Islet precursor cell (in vitro differentiated cells): Measurements from ENCODE around the gene ABCC5.
A peak's percentile ranks its signal among the peaks of the same experiment; 100 is the strongest.

Source experiments
- DNase-seq: peaks from one replicate; pipeline ENCODE4 v3.0.0-alpha.2; 2018

The ABCC5 gene

GRCh38 chr3:183968666-183969245, 48.9 kb downstream of the ABCC5 start:
- DNase-seq, result no peak

GRCh38 chr3:183967693-183968092, 50.0 kb downstream of the ABCC5 start:
- DNase-seq, result peak; percentile 84

GRCh38 chr3:183966361-183966791, 51.3 kb downstream of the ABCC5 start:
- peak; percentile 93 for DNase-seq

- DNase-seq, result no peak
Observed at GRCh38 chr3:183962807-183963206, 54.9 kb downstream of the ABCC5 start.

GRCh38 chr3:183959214-183959613, 58.5 kb downstream of the ABCC5 start:
- DNase-seq, result no peak

GRCh38 chr3:183958775-183959174, 58.9 kb downstream of the ABCC5 start:
- no peak for DNase-seq

GRCh38 chr3:183958226-183958625, 59.5 kb downstream of the ABCC5 start:
- no peak for DNase-seq

- no peak for DNase-seq
Observed at GRCh38 chr3:183954875-183955274, 62.8 kb downstream of the ABCC5 start.

- DNase-seq, result no peak
Observed at GRCh38 chr3:183953471-183954070, 64.1 kb downstream of the ABCC5 start.

GRCh38 chr3:183951459-183951858, 66.2 kb downstream of the ABCC5 start:
- DNase-seq, result no peak

- DNase-seq, result no peak
Observed at GRCh38 chr3:183949690-183950089, 68.0 kb downstream of the ABCC5 start.

- DNase-seq, result no peak
Observed at GRCh38 chr3:183946037-183946436, 71.6 kb downstream of the ABCC5 start.

- no peak for DNase-seq
Observed at GRCh38 chr3:183944775-183945174, 72.9 kb downstream of the ABCC5 start.

- DNase-seq, result no peak
Observed at GRCh38 chr3:183943739-183944138, 73.9 kb downstream of the ABCC5 start.

GRCh38 chr3:183941216-183941615, 76.5 kb downstream of the ABCC5 start:
- no peak for DNase-seq

- no peak for DNase-seq
Observed at GRCh38 chr3:183937601-183938286, 79.9 kb downstream of the ABCC5 start.

GRCh38 chr3:183933160-183933559, 84.5 kb downstream of the ABCC5 start:
- no peak for DNase-seq

- no peak for DNase-seq
Observed at GRCh38 chr3:183931881-183932280, 85.8 kb downstream of the ABCC5 start.

GRCh38 chr3:183930086-183930485, 87.6 kb downstream of the ABCC5 start:
- DNase-seq, result no peak

GRCh38 chr3:183927059-183927458, 90.6 kb downstream of the ABCC5 start:
- DNase-seq, result no peak

- DNase-seq, result no peak
Observed at GRCh38 chr3:183924956-183925355, 92.7 kb downstream of the ABCC5 start.

GRCh38 chr3:183924543-183924942, 93.1 kb downstream of the ABCC5 start:
- DNase-seq, result no peak

- DNase-seq, result no peak
Observed at GRCh38 chr3:183922421-183922820, 95.3 kb downstream of the ABCC5 start.

- DNase-seq, result no peak
Observed at GRCh38 chr3:183921096-183921495, 96.6 kb downstream of the ABCC5 start.
